A549 treated with GW870086 at 1 μM for 4 hours (cell line): ENCODE data around the gene BAK1. TPM values are rescaled to one million over a fixed set of nuclear protein-coding genes. Genes with fewer than 3 reads are reported as not detected.

ENCODE experiments used
- total RNA-seq: library from RNA; stranded (reverse); fragments of 200-300 nt; extraction: Qiagen RNA extraction; gene quantifications from 5 replicates; pipeline ENCODE4 v1.2.3, GENCODE V29; 2022; ENCODE audit warnings: low read depth

Gene BAK1
- total RNA-seq, result 36.4 to 43.8 TPM (median 41.0 TPM) in 5 replicates

DNA sequence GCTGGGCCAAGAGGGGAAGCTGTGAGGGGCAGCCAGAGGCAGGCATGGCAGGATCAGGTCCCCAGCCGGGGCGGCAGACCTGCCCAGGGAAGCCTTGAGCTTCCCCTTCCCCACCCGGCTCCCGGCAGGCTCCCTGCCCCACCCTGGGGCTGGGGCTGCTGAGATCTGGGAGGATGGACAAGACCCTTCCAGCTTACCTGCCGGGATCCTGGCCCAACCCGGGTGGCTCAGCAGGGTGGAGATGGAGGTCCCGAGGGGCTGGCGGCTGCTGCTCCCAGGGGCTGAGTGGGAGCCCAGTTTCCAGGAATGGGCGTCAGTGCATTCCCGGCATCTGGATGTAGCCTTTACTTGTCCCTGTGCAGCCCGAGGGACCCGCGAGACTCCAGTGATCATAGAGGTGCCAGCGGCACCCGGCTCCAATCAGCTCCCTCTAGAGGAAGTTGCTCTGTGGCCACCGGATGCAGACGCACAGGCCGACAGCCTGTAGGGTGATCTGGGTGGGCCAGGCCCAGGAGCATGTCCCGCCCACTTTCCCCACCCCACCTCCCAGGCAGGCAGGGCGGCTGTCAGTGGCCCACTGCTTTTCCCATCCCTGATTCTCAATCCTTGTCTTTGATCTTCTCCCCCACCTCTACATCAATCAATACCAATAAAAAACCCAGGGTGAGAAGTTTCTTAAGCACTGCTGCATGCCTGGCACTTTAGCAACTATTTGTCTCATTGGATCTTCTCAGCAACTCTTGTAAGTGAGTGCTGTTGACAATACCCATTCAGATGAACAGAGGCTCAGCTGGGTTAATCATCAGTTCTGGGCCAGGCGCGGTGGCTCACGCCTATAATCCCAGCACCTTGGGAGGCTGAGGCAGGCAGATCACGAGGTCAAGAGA, at the start of gene BAK1:
Gene BAK1, minus strand, starts transcription at position 449 of the 887 bp plus-strand sequence. CDS start 2,672 bp downstream, outside the sequence.

GRCh38 chr6:33620856-33621710, 41.0 kb upstream of the BAK1 start, which contains the start of gene ITPR3:
Gene ITPR3, plus strand, starts transcription at chr6:33621322. Its CDS starts 281 bp downstream, at chr6:33621603.

Other genes starting within 250 kb of the BAK1 start
- 37.6 to 44.2 TPM (median 39.0 TPM) in 5 replicates for gene KIFC1, start 188.5 kb downstream of the BAK1 start, total RNA-seq
- 12.5 to 19.8 TPM (median 15.7 TPM) in 5 replicates for gene PHF1, start 169.3 kb downstream of the BAK1 start, total RNA-seq
- gene CUTA, start 162.2 kb downstream of the BAK1 start, total RNA-seq, result 180 to 224 TPM (median 198 TPM) in 5 replicates
- gene SYNGAP1, start 160.2 kb downstream of the BAK1 start, total RNA-seq, result 3.6 to 4.7 TPM (median 3.9 TPM) in 5 replicates
- 9.9 to 12.4 TPM (median 11.5 TPM) in 5 replicates for gene ZBTB9, start 125.7 kb downstream of the BAK1 start, total RNA-seq
- gene ITPR3, start 41.0 kb upstream of the BAK1 start, total RNA-seq, result 33.8 to 49.1 TPM (median 43.2 TPM) in 5 replicates
- 79.7 to 122 TPM (median 102 TPM) in 5 replicates for gene UQCC2, start 131.4 kb upstream of the BAK1 start, total RNA-seq
- gene IP6K3, start 166.6 kb upstream of the BAK1 start, total RNA-seq, result 0.40 to 0.80 TPM (median 0.46 TPM) in 5 replicates
- gene LEMD2, start 208.9 kb upstream of the BAK1 start, total RNA-seq, result 35.5 to 43.8 TPM (median 41.6 TPM) in 5 replicates
- not detected in 5 replicates for gene MLN, start 223.7 kb upstream of the BAK1 start, total RNA-seq